ENCODE measurements around the gene MAST4. TPM values are rescaled to one million over a fixed set of nuclear protein-coding genes. Genes with fewer than 3 reads are reported as not detected.

Gene MAST4
- total and polyA plus RNA-seq, 2 donors (not counting 1 experiment from before 2014, with no cell fraction given) = 2.5 to 57.1 TPM

GRCh38 chr5:66877843-66878242, 281.6 kb downstream of the MAST4 start:
- H3K36me3 ChIP-seq (replicated peaks in 1 of 2; ENCODE audit: control extremely low read depth in 1 of 2, control insufficient read depth in 1 of 2, extremely low read depth in 1 of 2, insufficient read depth in 2 of 2, low read length in 1 of 2) = no peaks in the 10 kb centered on the region
- ChIA-PET POLR2A (no interaction called here), CTCF (no interaction called here)
- H2AFZ ChIP-seq (ENCODE audit: insufficient read depth, low read depth, low read length, poor library complexity, severe bottlenecking) = no peak overlapping the region
- H3K4me1 Mint-ChIP-seq = no peaks in the 10 kb centered on the region
- no peaks in the 10 kb centered on the region for H3K27me3 Mint-ChIP-seq
- no peak overlapping the region for H3K4me3 ChIP-seq (ENCODE audit: control extremely low read depth in 1 of 5, extremely low read depth in 1 of 5, insufficient read depth in 1 of 5, low read depth in 2 of 5, low read length in 4 of 5)
- ATAC-seq (ENCODE audit: low read depth) = no peak
- H3K9me3 ChIP-seq (ENCODE audit: control extremely low read depth in 1 of 3, control insufficient read depth in 2 of 3, insufficient read depth in 1 of 3, low read length in 2 of 3) = no peaks in the 10 kb centered on the region
- H3K9me3 Mint-ChIP-seq (ENCODE audit: insufficient read depth) = peaks cover 2% of the 10 kb centered on the region
- no peak overlapping the region for H3K4me3 Mint-ChIP-seq
- DNase-seq = no peak
- intact Hi-C loops (cut with micrococcal nuclease) = no loop called here
- H3K27ac ChIP-seq (ENCODE audit: low read length in 2 of 2) = no peak overlapping the region
- no peak overlapping the region for H3K27ac Mint-ChIP-seq
- no peak for TF ChIP-seq CTCF (IDR thresholded peaks at IDR 0.05)
- H3K27me3 ChIP-seq (replicated peaks in 1 of 4; ENCODE audit: control extremely low read depth in 1 of 4, control insufficient read depth in 3 of 4, insufficient read depth in 4 of 4, low read length in 3 of 4) = no peaks in the 10 kb centered on the region
- no peak overlapping the region for H3K9ac ChIP-seq (ENCODE audit: low read length)
- H3K4me2 ChIP-seq (replicated peaks; ENCODE audit: low read depth, low read length, poor library complexity, severe bottlenecking) = no peak overlapping the region
- no peaks in the 10 kb centered on the region for H4K20me1 ChIP-seq (ENCODE audit: control insufficient read depth, insufficient read depth, low read length, poor library complexity, severe bottlenecking)
- no CpG with 5 or more reads among the region's 3 CpGs for WGBS (ENCODE audit: insufficient coverage)
- no peaks in the 10 kb centered on the region for H3K4me1 ChIP-seq (ENCODE audit: control insufficient read depth in 2 of 2, insufficient read depth in 2 of 2, low read length in 2 of 2)
- no peaks in the 10 kb centered on the region for H3K79me2 ChIP-seq (ENCODE audit: control insufficient read depth, insufficient read depth, low read length)

- Mint-ChIP-seq H3K4me1 (no peaks in the 10 kb centered on the region), H3K4me3 (no peak overlapping the region), H3K27ac (no peak overlapping the region), H3K9me3 (ENCODE audit: insufficient read depth) (peaks cover 2% of the 10 kb centered on the region), H3K27me3 (peaks cover 3% of the 10 kb centered on the region)
- Histone ChIP-seq H3K79me2 (ENCODE audit: control insufficient read depth, insufficient read depth, low read length) (no peaks in the 10 kb centered on the region), H3K9ac (ENCODE audit: low read length) (no peak overlapping the region), H3K4me2 (replicated peaks; ENCODE audit: low read depth, low read length, poor library complexity, severe bottlenecking) (no peak overlapping the region), H3K27ac (ENCODE audit: low read length in 2 of 2) (no peak overlapping the region), H3K36me3 (replicated peaks in 1 of 2; ENCODE audit: control extremely low read depth in 1 of 2, control insufficient read depth in 1 of 2, extremely low read depth in 1 of 2, insufficient read depth in 2 of 2, low read length in 1 of 2) (no peaks in the 10 kb centered on the region), H4K20me1 (ENCODE audit: control insufficient read depth, insufficient read depth, low read length, poor library complexity, severe bottlenecking) (no peaks in the 10 kb centered on the region), H2AFZ (ENCODE audit: insufficient read depth, low read depth, low read length, poor library complexity, severe bottlenecking) (no peak overlapping the region), H3K9me3 (ENCODE audit: control extremely low read depth in 1 of 3, control insufficient read depth in 2 of 3, insufficient read depth in 1 of 3, low read length in 2 of 3) (no peaks in the 10 kb centered on the region), H3K4me1 (ENCODE audit: control insufficient read depth in 2 of 2, insufficient read depth in 2 of 2, low read length in 2 of 2) (no peaks in the 10 kb centered on the region), H3K27me3 (replicated peaks in 1 of 4; ENCODE audit: control extremely low read depth in 1 of 4, control insufficient read depth in 3 of 4, insufficient read depth in 4 of 4, low read length in 3 of 4) (no peaks in the 10 kb centered on the region), H3K4me3 (ENCODE audit: control extremely low read depth in 1 of 5, extremely low read depth in 1 of 5, insufficient read depth in 1 of 5, low read depth in 2 of 5, low read length in 4 of 5) (no peak overlapping the region)
- CTCF ChIA-PET = no interaction called here
- ATAC-seq (ENCODE audit: low read depth) = no peak
- POLR2A ChIA-PET = no interaction called here
- intact Hi-C loops (cut with micrococcal nuclease) = no loop called here
- WGBS (ENCODE audit: insufficient coverage) = no CpG with 5 or more reads among the region's 3 CpGs
- no peak for TF ChIP-seq EZH2 (IDR thresholded peaks at IDR 0.05; ENCODE audit: borderline replicate concordance, insufficient read depth, low read depth, low read length, poor library complexity, severe bottlenecking)
- TF ChIP-seq CTCF (IDR thresholded peaks at IDR 0.05) = no peak
- no peak for DNase-seq
Measured at GRCh38 chr5:66880401-66880800, 284.2 kb downstream of the MAST4 start.

Data from B cell (primary cell).